Measurements from ENCODE around the gene ESM1. TPM values are rescaled to one million over a fixed set of nuclear protein-coding genes. Genes with fewer than 3 reads are reported as not detected.
"Not testable (repeated sequence)": the region's sequence is repeated elsewhere in the genome, so short reads cannot be mapped to it uniquely, and the experiment has no call there.

ESM1 gene
- total RNA-seq, 4 donors from 2014 or later = 0.33 TPM; not detected in 3

GRCh38 chr5:55003432-55004065 lies 18.2 kb upstream of the ESM1 start:
- TF ChIP-seq POLR2AphosphoS5 (IDR thresholded peaks at IDR 0.05) = no peak
- TF ChIP-seq EP300 (IDR thresholded peaks at IDR 0.05) = no peak
- no peak for TF ChIP-seq CTCF (IDR thresholded peaks at IDR 0.05)
- TF ChIP-seq POLR2A (IDR thresholded peaks at IDR 0.05; ENCODE audit: low read depth) = no peak
- no peak for DNase-seq (ENCODE audit: extremely low spot score)
- Histone ChIP-seq H3K4me1 (no peaks in the 10 kb centered on the region), H3K9me3 (no peaks in the 10 kb centered on the region), H3K36me3 (no peaks in the 10 kb centered on the region), H3K27me3 (peaks cover 0 to 5% (median 0%) of the 10 kb centered on the region in 4 donors), H3K4me3 (no peak overlapping the region), H3K27ac (replicated peaks in 1 of 4) (no peak overlapping the region)
- 41% methylated on average over 4 of the region's 4 CpGs for WGBS
- intact Hi-C loops (cut with DNase I) = no loop called here

GRCh38 chr5:55002166-55002565 lies 16.8 kb upstream of the ESM1 start:
- H3K9me3 ChIP-seq; intact Hi-C loops (cut with DNase I); H3K4me1 ChIP-seq; H3K27me3 ChIP-seq; H3K4me3 ChIP-seq; H3K36me3 ChIP-seq; H3K27ac ChIP-seq (replicated peaks in 1 of 4); DNase-seq (ENCODE audit: extremely low spot score): not testable (repeated sequence)
- WGBS = 79% methylated on average over 2 of the region's 2 CpGs

GRCh38 chr5:54997081-54997480 lies 11.7 kb upstream of the ESM1 start:
- no peaks in the 10 kb centered on the region for H3K4me1 ChIP-seq
- H3K9me3 ChIP-seq = no peaks in the 10 kb centered on the region
- no peak for DNase-seq (ENCODE audit: extremely low spot score)
- WGBS = 55% methylated on average over 2 of the region's 2 CpGs
- TF ChIP-seq CTCF (IDR thresholded peaks at IDR 0.05) (no peak), POLR2A (IDR thresholded peaks at IDR 0.05; ENCODE audit: low read depth) (no peak)
- H3K4me3 ChIP-seq = no peak overlapping the region
- no peak overlapping the region for H3K27ac ChIP-seq (replicated peaks in 1 of 4)
- intact Hi-C loops (cut with DNase I) = no loop called here
- H3K36me3 ChIP-seq = no peaks in the 10 kb centered on the region
- H3K27me3 ChIP-seq = no peaks in the 10 kb centered on the region

- 67% methylated on average over 5 of the region's 5 CpGs for WGBS
- H3K36me3 ChIP-seq = no peaks in the 10 kb centered on the region
- H3K27me3 ChIP-seq = no peaks in the 10 kb centered on the region
- TF ChIP-seq EP300 (IDR thresholded peaks at IDR 0.05) = no peak
- TF ChIP-seq POLR2AphosphoS5 (IDR thresholded peaks at IDR 0.05) = no peak
- no peak for TF ChIP-seq CTCF (IDR thresholded peaks at IDR 0.05)
- no peak for TF ChIP-seq POLR2A (IDR thresholded peaks at IDR 0.05; ENCODE audit: low read depth)
- no peaks in the 10 kb centered on the region for H3K4me1 ChIP-seq
- intact Hi-C loops (cut with DNase I) = no loop called here
- DNase-seq (ENCODE audit: extremely low spot score) = no peak
- H3K4me3 ChIP-seq = no peak overlapping the region
- H3K27ac ChIP-seq (replicated peaks in 1 of 4) = no peak overlapping the region
- H3K9me3 ChIP-seq = no peaks in the 10 kb centered on the region
Measured at GRCh38 chr5:54996466-54996865, 11.1 kb upstream of the ESM1 start.

- TF ChIP-seq POLR2AphosphoS5 (IDR thresholded peaks at IDR 0.05) = no peak
- TF ChIP-seq POLR2A (IDR thresholded peaks at IDR 0.05; ENCODE audit: low read depth) = no peak
- TF ChIP-seq EP300 (IDR thresholded peaks at IDR 0.05) = no peak
- no peak for TF ChIP-seq CTCF (IDR thresholded peaks at IDR 0.05)
- intact Hi-C loops (cut with DNase I) = no loop called here
- H3K27ac ChIP-seq (replicated peaks in 1 of 4) = no peak overlapping the region
- H3K36me3 ChIP-seq = no peaks in the 10 kb centered on the region
- no peaks in the 10 kb centered on the region for H3K4me1 ChIP-seq
- no peak overlapping the region for H3K4me3 ChIP-seq
- no peak for DNase-seq (ENCODE audit: extremely low spot score)
- H3K9me3 ChIP-seq = no peaks in the 10 kb centered on the region
- no peaks in the 10 kb centered on the region for H3K27me3 ChIP-seq
- 84% methylated on average over 3 of the region's 3 CpGs for WGBS
Measured at GRCh38 chr5:54995168-54995567, 9.8 kb upstream of the ESM1 start.

All from esophagus muscularis mucosa (tissue), 4 donors.